DOHH2 (cell line): ENCODE data around the gene MRPL49.

Source experiments
- H3F3A ChIP-seq: fragments of 200-600 bp; sonication (generic), shearing (Covaris generic); 2 replicates; pipeline ENCODE4 v1.6.0; 2016; ENCODE audit warnings: antibody characterized with exemption, mild to moderate bottlenecking; ENCODE audit not compliant: control insufficient read depth, insufficient read depth
- H3K27ac ChIP-seq: fragments of 200-600 bp; sonication (generic); 2 replicates; pipeline ENCODE4 v1.5.1; 2014; ENCODE audit warnings: low read depth, mild to moderate bottlenecking, low read length, moderate library complexity
- H3K27me3 ChIP-seq: fragments of 200-600 bp; sonication (generic); 2 replicates; pipeline ENCODE4 v1.6.1; 2014; ENCODE audit warnings: mild to moderate bottlenecking, low read length, mixed read lengths; ENCODE audit not compliant: control insufficient read depth
- H3K36me3 ChIP-seq: fragments of 200-600 bp; sonication (generic); 2 replicates; pipeline ENCODE4 v1.6.1; 2014; ENCODE audit warnings: mild to moderate bottlenecking, low read length, moderate library complexity, mixed read lengths; ENCODE audit not compliant: control insufficient read depth
- H3K4me1 ChIP-seq: fragments of 200-600 bp; sonication (generic); 2 replicates; pipeline ENCODE4 v1.6.1; 2014; ENCODE audit warnings: mild to moderate bottlenecking, low read length, mixed read lengths; ENCODE audit not compliant: control insufficient read depth
- H3K4me2 ChIP-seq: fragments of 200-600 bp; sonication (generic); 2 replicates; pipeline ENCODE4 v1.6.0; 2014; ENCODE audit warnings: mild to moderate bottlenecking, low read length, moderate library complexity
- H3K4me3 ChIP-seq: fragments of 200-600 bp; sonication (generic); 2 replicates; pipeline ENCODE4 v1.5.1; 2014; ENCODE audit warnings: mild to moderate bottlenecking, low read length, mixed read lengths
- H3K79me2 ChIP-seq: fragments of 200-600 bp; sonication (generic); 2 replicates; pipeline ENCODE4 v1.6.1; 2014; ENCODE audit warnings: mild to moderate bottlenecking, low read length, mixed read lengths; ENCODE audit not compliant: control insufficient read depth
- H3K9me2 ChIP-seq: fragments of 200-600 bp; sonication (generic); replicated peaks from 2 replicates; pipeline ENCODE4 v1.6.1; 2014; ENCODE audit warnings: mild to moderate bottlenecking, low read length, mixed read lengths; ENCODE audit not compliant: control insufficient read depth
- H3K9me3 ChIP-seq: fragments of 200-600 bp; sonication (generic); 2 replicates; pipeline ENCODE4 v1.6.1; 2014; ENCODE audit warnings: antibody characterized with exemption, low read length, mixed read lengths; ENCODE audit not compliant: control insufficient read depth, insufficient read depth
- H4K20me1 ChIP-seq: fragments of 200-600 bp; sonication (generic); 2 replicates; pipeline ENCODE4 v1.6.0; 2014; ENCODE audit warnings: low read depth, mild to moderate bottlenecking, antibody characterized with exemption, low read length, moderate library complexity; ENCODE audit not compliant: control insufficient read depth, insufficient read depth
- EZH2phosphoT487 ChIP-seq: fragments of 200-600 bp; sonication (generic); IDR thresholded peaks from 2 replicates; pipeline ENCODE4 v1.6.1; 2017; ENCODE audit warnings: borderline replicate concordance, mild to moderate bottlenecking, antibody characterized with exemption, low read length, moderate library complexity, mixed read lengths
- TF ChIP-seq, protein P1 (sequence below): fragments of 200-600 bp; sonication (generic); IDR thresholded peaks from one replicate; pipeline ENCODE4 v1.5.1; 2014; ENCODE audit warnings: antibody characterized with exemption, mild to moderate bottlenecking, low read depth, low read length; ENCODE audit not compliant: poor library complexity, severe bottlenecking

MRPL49 gene

GRCh38 chr11:65102142-65103095 lies 19.7 kb upstream of the MRPL49 start:
- Histone ChIP-seq H3K4me3 (no peak overlapping the region), H3K4me1 (no peaks in the 10 kb centered on the region; the same call in 1 of the 2 replicates), H3K36me3 (peaks cover 31% of the 10 kb centered on the region), H3K27me3 (no peaks in the 10 kb centered on the region), H4K20me1 (no peaks in the 10 kb centered on the region), H3F3A (no peaks in the 10 kb centered on the region), H3K4me2 (no peak overlapping the region), H3K9me2 (no peaks in the 10 kb centered on the region), H3K27ac (no peak overlapping the region), H3K9me3 (no peaks in the 10 kb centered on the region), H3K79me2 (peaks cover 41% of the 10 kb centered on the region)
- TF ChIP-seq, protein P1, sequence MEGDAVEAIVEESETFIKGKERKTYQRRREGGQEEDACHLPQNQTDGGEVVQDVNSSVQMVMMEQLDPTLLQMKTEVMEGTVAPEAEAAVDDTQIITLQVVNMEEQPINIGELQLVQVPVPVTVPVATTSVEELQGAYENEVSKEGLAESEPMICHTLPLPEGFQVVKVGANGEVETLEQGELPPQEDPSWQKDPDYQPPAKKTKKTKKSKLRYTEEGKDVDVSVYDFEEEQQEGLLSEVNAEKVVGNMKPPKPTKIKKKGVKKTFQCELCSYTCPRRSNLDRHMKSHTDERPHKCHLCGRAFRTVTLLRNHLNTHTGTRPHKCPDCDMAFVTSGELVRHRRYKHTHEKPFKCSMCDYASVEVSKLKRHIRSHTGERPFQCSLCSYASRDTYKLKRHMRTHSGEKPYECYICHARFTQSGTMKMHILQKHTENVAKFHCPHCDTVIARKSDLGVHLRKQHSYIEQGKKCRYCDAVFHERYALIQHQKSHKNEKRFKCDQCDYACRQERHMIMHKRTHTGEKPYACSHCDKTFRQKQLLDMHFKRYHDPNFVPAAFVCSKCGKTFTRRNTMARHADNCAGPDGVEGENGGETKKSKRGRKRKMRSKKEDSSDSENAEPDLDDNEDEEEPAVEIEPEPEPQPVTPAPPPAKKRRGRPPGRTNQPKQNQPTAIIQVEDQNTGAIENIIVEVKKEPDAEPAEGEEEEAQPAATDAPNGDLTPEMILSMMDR: no peak
- TF ChIP-seq EZH2phosphoT487: no peak

GRCh38 chr11:65103476-65103875 lies 18.6 kb upstream of the MRPL49 start:
- no peak for TF ChIP-seq EZH2phosphoT487
- TF ChIP-seq, protein P1: no peak
- Histone ChIP-seq H3K9me2 (no peaks in the 10 kb centered on the region), H3K4me3 (no peak overlapping the region), H3K27ac (no peak overlapping the region), H3K36me3 (peaks cover 28% of the 10 kb centered on the region), H3K4me1 (no peaks in the 10 kb centered on the region), H3K4me2 (no peak overlapping the region), H4K20me1 (no peaks in the 10 kb centered on the region), H3K9me3 (no peaks in the 10 kb centered on the region), H3F3A (no peaks in the 10 kb centered on the region), H3K27me3 (no peaks in the 10 kb centered on the region), H3K79me2 (peaks cover 31% of the 10 kb centered on the region)

DNA sequence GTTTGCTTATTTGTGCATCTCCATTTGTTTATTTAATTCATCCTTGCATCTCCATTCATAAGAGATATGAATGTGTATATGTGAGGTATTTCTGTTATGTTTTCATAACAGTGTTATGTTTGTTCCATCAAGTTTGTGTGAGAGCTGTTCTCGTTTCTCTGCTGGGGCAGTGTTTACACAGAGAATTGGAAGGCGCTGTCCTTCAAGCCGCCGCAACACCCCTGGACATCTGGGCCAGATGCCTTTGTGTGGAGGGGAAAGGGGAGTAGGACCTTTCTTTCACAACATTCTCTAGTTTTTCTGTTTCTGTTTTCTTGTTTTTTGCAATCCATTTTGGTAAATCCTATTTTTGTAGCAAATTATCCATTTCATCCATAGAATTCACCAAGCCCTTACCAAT lies 17.5 kb upstream of the MRPL49 start:
- Histone ChIP-seq H3K27me3 (no peaks in the 10 kb centered on the region), H3K4me1 (no peaks in the 10 kb centered on the region), H3K4me3 (no peak overlapping the region), H3F3A (no peaks in the 10 kb centered on the region), H3K4me2 (no peak overlapping the region), H3K9me2 (no peaks in the 10 kb centered on the region), H3K36me3 (peaks cover 27% of the 10 kb centered on the region; the same call in 1 of the 2 replicates), H3K27ac (no peak overlapping the region), H3K9me3 (no peaks in the 10 kb centered on the region), H3K79me2 (peaks cover 22% of the 10 kb centered on the region), H4K20me1 (no peaks in the 10 kb centered on the region)
- TF ChIP-seq, protein P1: no peak
- TF ChIP-seq EZH2phosphoT487: no peak
